Muscle of back (tissue), 10 donors: ENCODE data around the gene PLIN3. TPM values are rescaled to one million over a fixed set of nuclear protein-coding genes. Genes with fewer than 3 reads are reported as not detected.

ENCODE experiments used
- polyA plus RNA-seq, 10 donors: library from polyadenylated mRNA; unstranded; fragments of 120-200 nt; gene quantifications; one replicate each; pipeline ENCODE4 v1.2.1, GENCODE V29; 2013; ENCODE audit not compliant: insufficient read length in 10 of 10

PLIN3 gene
- polyA plus RNA-seq, 10 donors: 25.6 to 47.4 (median 38.1) TPM

Other genes with a start within 250 kb of the PLIN3 start
- 10 to 100 TPM in 6 of 10 donors, 1 to 10 TPM in 4; 8.7 to 13.9 (median 10.8) TPM for gene TNFAIP8L1, start 228.2 kb downstream of the PLIN3 start, polyA plus RNA-seq
- gene MYDGF, start 197.3 kb downstream of the PLIN3 start, polyA plus RNA-seq: 10 to 100 TPM; 44.7 to 90.4 (median 56.5) TPM
- gene DPP9, start 143.8 kb downstream of the PLIN3 start, polyA plus RNA-seq: 10 to 100 TPM; 18.3 to 26.8 (median 21.5) TPM
- gene FEM1A, start 75.9 kb downstream of the PLIN3 start, polyA plus RNA-seq: 1 to 10 TPM; 2.1 to 3.5 (median 3.0) TPM
- gene TICAM1, start 36.0 kb downstream of the PLIN3 start, polyA plus RNA-seq: 1 to 10 TPM; 3.9 to 7.3 (median 4.8) TPM
- under 1 TPM in 3 of 10 donors, not detected in 7; 0.21 to 0.27 (median 0.24) TPM for gene ARRDC5, start 35.2 kb upstream of the PLIN3 start, polyA plus RNA-seq
- gene UHRF1, start 41.8 kb upstream of the PLIN3 start, polyA plus RNA-seq: 10 to 100 TPM; 18.0 to 36.3 (median 26.8) TPM
- gene KDM4B, start 101.4 kb upstream of the PLIN3 start, polyA plus RNA-seq: 10 to 100 TPM; 15.4 to 20.2 (median 18.5) TPM